GM12878 (cell line): ENCODE measurements around the gene FTO.

Experiments
- BACH1 ChIP-seq: fragments of 450-650 bp; IDR thresholded peaks from 2 replicates; pipeline ENCODE4 v1.6.1; 2017; ENCODE audit warnings: mild to moderate bottlenecking, borderline replicate concordance
- TAF1 ChIP-seq: IDR thresholded peaks from 2 replicates; pipeline ENCODE4 v1.6.1; 2011; ENCODE audit warnings: mild to moderate bottlenecking, low read depth, low read length, borderline replicate concordance

DNA sequence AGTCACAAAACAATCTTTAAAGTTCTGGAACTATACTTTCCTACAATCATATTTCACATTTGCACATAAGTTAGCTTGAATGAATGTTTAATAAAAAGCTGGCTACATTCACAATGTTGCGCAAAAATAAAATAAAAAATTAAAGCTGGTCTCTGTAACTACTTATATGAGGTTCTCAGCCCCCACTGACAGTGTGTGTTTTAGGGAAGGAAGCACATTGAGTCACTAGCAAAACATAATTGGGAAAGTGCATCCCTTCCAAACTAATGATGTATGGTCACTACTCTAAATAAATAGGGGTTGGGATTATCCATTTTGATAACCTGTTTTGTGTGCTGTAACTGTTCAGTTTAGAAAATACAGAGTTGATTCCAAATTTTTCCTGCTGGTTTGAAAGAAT, 330.7 kb downstream of the FTO start:
- TF ChIP-seq TAF1 (no peak), BACH1 (no peak)
